ENCODE data around the gene CDCP1.

- TF ChIP-seq, protein P1, sequence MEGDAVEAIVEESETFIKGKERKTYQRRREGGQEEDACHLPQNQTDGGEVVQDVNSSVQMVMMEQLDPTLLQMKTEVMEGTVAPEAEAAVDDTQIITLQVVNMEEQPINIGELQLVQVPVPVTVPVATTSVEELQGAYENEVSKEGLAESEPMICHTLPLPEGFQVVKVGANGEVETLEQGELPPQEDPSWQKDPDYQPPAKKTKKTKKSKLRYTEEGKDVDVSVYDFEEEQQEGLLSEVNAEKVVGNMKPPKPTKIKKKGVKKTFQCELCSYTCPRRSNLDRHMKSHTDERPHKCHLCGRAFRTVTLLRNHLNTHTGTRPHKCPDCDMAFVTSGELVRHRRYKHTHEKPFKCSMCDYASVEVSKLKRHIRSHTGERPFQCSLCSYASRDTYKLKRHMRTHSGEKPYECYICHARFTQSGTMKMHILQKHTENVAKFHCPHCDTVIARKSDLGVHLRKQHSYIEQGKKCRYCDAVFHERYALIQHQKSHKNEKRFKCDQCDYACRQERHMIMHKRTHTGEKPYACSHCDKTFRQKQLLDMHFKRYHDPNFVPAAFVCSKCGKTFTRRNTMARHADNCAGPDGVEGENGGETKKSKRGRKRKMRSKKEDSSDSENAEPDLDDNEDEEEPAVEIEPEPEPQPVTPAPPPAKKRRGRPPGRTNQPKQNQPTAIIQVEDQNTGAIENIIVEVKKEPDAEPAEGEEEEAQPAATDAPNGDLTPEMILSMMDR (IDR thresholded peaks at IDR 0.05 in 4 of 5, conservative IDR thresholded peaks at IDR 0.05 in 1 of 5), result no peak
- TF ChIP-seq POLR2A (IDR thresholded peaks at IDR 0.05), result no peak
These were observed 30.7 kb upstream of the CDCP1 start for GRCh38 chr3:45176912-45177311.

Data from gastrocnemius medialis (tissue), 4 donors.